SW480 (cell line): ENCODE results near the gene ADCY2.

Experiments used
- DNase-seq: peaks from one replicate; pipeline ENCODE4 v3.0.0-alpha.2; 2016; ENCODE audit warnings: low spot score

Gene ADCY2

GRCh38 chr5:7515284-7515914, 119.5 kb downstream of the ADCY2 start:
- no peak for DNase-seq

GRCh38 chr5:7516253-7516652, 120.3 kb downstream of the ADCY2 start:
- DNase-seq, result no peak

GRCh38 chr5:7517006-7517405, 121.1 kb downstream of the ADCY2 start:
- DNase-seq, result no peak

GRCh38 chr5:7518947-7519560, 123.1 kb downstream of the ADCY2 start:
- peak; percentile 9 for DNase-seq

- no peak for DNase-seq
Observed at GRCh38 chr5:7519564-7519963, 123.6 kb downstream of the ADCY2 start.

- no peak for DNase-seq
Observed at GRCh38 chr5:7529880-7530279, 133.9 kb downstream of the ADCY2 start.

- DNase-seq, result no peak
Observed at GRCh38 chr5:7533941-7534340, 138.0 kb downstream of the ADCY2 start.

GRCh38 chr5:7534505-7534904, 138.6 kb downstream of the ADCY2 start:
- no peak for DNase-seq

- no peak for DNase-seq
Observed at GRCh38 chr5:7537573-7537972, 141.6 kb downstream of the ADCY2 start.

GRCh38 chr5:7539571-7539970, 143.6 kb downstream of the ADCY2 start:
- DNase-seq, result no peak

GRCh38 chr5:7540736-7541485, 145.0 kb downstream of the ADCY2 start:
- DNase-seq, result peak; percentile 18

- DNase-seq, result no peak
Observed at GRCh38 chr5:7541898-7542297, 146.0 kb downstream of the ADCY2 start.

- no peak for DNase-seq
Observed at GRCh38 chr5:7546555-7546954, 150.6 kb downstream of the ADCY2 start.

GRCh38 chr5:7548596-7548995, 152.7 kb downstream of the ADCY2 start:
- no peak for DNase-seq

GRCh38 chr5:7565559-7565958, 169.6 kb downstream of the ADCY2 start:
- no peak for DNase-seq

- DNase-seq, result no peak
Observed at GRCh38 chr5:7576023-7576715, 180.2 kb downstream of the ADCY2 start.

- no peak for DNase-seq
Observed at GRCh38 chr5:7577381-7577780, 181.4 kb downstream of the ADCY2 start.

- no peak for DNase-seq
Observed at GRCh38 chr5:7578071-7578470, 182.1 kb downstream of the ADCY2 start.

GRCh38 chr5:7584749-7585148, 188.8 kb downstream of the ADCY2 start:
- DNase-seq, result no peak

GRCh38 chr5:7585807-7586206, 189.9 kb downstream of the ADCY2 start:
- no peak for DNase-seq

GRCh38 chr5:7586480-7586879, 190.5 kb downstream of the ADCY2 start:
- DNase-seq, result no peak

GRCh38 chr5:7589800-7590199, 193.9 kb downstream of the ADCY2 start:
- DNase-seq, result peak; percentile 10

- no peak for DNase-seq
Observed at GRCh38 chr5:7592910-7593309, 197.0 kb downstream of the ADCY2 start.
